HG03064 (cell line): ENCODE results near the gene NCL.

Source experiments
- ATAC-seq: cut with Tn5 transposase; IDR thresholded peaks from one replicate; pipeline ENCODE4 v1.9.1; 2021; ENCODE audit warnings: low read depth; ENCODE audit not compliant: unreplicated experiment

Gene NCL, protein sequence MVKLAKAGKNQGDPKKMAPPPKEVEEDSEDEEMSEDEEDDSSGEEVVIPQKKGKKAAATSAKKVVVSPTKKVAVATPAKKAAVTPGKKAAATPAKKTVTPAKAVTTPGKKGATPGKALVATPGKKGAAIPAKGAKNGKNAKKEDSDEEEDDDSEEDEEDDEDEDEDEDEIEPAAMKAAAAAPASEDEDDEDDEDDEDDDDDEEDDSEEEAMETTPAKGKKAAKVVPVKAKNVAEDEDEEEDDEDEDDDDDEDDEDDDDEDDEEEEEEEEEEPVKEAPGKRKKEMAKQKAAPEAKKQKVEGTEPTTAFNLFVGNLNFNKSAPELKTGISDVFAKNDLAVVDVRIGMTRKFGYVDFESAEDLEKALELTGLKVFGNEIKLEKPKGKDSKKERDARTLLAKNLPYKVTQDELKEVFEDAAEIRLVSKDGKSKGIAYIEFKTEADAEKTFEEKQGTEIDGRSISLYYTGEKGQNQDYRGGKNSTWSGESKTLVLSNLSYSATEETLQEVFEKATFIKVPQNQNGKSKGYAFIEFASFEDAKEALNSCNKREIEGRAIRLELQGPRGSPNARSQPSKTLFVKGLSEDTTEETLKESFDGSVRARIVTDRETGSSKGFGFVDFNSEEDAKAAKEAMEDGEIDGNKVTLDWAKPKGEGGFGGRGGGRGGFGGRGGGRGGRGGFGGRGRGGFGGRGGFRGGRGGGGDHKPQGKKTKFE

DNA sequence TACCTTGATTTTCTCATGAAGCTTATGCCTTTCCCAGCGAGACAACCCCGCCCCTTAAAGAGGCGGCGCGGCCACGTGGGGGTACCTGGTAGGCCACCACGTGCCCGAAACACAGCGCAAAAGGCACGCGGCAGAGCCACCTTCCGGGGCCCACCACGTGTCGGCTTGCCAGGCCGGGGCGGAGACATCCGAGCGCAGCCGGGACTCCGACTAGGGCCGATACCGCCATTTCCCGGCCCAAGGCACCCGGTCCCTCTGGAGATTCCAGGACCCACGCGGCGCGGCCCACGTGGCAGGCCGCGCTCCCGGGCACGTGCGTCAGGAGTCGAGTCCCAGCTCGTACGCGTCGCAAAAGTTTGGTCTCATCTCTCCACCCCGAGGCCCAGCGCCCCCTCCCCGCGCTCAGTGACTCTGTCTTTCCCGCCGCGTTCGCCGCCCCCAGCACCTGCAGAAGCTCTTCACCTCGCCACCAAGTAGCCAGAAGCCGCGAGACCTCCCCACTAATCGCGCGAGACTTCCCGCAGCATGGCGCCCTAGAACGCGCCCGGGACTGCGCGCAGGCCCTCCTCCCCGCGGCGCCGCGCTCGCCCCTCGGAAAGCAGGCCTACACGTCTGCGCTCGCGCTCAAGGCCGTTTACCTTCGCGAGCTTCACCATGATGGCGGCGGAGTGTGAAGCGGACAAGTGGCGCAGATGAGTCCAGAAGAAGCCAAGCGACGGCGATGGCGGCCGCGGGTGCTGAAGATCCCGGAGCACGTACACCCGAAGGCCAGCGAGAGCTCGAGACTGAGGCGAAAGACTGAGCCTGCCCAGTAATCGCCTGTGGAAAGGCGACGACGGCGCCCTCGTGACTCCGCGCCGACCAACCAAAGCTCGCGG is at the start of gene NCL:
Gene NCL, minus strand, starts transcription at position 787 of the 878 bp plus-strand sequence. Its CDS starts 131 bp downstream, at position 656.
- peak; percentile 91 for ATAC-seq

DNA sequence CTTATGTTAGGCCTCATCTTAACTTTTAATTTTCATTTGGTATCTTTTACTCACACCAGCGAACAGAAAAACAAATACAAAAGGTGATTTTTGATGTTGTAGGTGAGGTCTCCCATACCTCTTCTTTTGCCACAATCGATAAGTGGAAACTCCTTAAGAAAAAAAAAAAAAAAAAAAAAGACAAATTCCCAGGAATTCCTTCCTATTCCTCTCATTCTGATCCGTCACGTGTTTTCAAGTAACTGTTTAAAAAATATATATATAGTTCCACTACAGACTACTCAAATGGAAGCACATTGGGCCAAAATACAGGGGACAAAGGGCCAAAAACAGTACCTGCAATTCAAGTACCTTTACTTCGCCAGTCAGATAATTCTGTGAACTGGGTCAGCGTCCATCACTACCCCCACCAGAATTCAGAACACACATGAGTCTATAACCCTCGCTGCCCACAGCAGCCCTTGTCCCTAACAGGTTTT is 49.5 kb upstream of the NCL start:
- no peak for ATAC-seq

- ATAC-seq, result no peak
These were observed 47.9 kb upstream of the NCL start for GRCh38 chr2:231512222-231512621.

- no peak for ATAC-seq
These were observed 39.5 kb upstream of the NCL start for GRCh38 chr2:231503766-231504165.

- ATAC-seq, result no peak
These were observed 38.3 kb upstream of the NCL start for GRCh38 chr2:231502596-231502995.

GRCh38 chr2:231497651-231498050 is 33.4 kb upstream of the NCL start:
- no peak for ATAC-seq

DNA sequence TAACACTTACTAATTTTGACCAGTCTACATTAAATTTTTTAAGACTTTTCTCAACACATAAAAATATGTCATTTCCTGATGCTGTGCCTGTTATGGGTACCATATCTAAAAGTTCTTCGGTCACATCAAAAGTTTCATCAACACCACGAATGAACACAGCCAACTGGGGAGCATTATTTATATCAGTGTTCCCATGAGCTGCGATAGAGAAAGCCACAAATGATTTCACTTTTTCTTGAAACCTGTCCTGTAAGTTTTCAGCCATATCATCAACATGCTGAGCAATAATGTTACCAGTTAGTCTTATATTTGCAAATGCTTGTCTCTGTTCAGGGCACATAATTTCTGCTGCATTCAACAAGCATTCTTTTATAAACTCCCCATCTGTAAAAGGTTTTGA is 30.4 kb upstream of the NCL start:
- ATAC-seq, result no peak

DNA sequence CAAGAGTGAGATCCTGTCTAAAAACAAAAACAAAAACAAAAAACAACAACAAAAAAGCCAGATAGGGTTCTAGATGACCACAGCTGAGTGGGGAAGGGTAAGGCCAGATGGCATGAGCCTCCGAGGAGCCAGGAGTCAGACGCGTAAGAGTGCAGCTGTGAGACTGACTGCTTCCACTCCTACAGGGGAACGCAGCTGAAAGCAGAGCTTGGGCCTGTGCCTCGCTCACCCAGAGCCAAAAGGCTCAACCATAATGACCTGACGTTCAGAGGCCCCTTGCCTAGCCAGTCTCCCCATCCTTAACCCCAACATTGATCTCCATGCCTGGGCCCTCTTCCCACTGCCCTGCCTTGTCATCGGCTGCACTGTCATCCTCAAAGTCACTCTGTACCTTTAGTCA is 26.5 kb upstream of the NCL start:
- ATAC-seq, result no peak

- no peak for ATAC-seq
These were observed 25.7 kb upstream of the NCL start for GRCh38 chr2:231489990-231490389.

DNA sequence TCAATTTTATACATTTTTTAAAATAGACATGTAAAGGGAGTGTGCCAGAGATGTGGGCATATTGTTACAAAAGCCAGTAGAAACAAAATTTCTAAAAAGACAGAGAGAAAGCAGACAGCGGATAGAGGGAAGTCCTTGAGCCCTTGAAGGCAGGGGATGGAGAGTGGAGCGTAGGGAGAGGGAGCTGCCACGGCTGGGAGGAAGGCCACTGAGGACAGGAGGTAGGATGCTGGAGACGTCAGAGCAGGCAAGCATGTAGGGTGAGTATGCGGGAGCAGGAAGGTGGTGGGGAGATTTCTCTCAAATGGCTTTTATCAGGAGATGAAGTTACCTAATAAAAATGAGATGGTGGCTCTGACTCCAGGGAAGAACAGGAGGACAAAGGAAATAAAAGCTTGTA is 24.0 kb upstream of the NCL start:
- no peak for ATAC-seq

GRCh38 chr2:231486851-231487596 is 22.7 kb upstream of the NCL start:
- no peak for ATAC-seq

DNA sequence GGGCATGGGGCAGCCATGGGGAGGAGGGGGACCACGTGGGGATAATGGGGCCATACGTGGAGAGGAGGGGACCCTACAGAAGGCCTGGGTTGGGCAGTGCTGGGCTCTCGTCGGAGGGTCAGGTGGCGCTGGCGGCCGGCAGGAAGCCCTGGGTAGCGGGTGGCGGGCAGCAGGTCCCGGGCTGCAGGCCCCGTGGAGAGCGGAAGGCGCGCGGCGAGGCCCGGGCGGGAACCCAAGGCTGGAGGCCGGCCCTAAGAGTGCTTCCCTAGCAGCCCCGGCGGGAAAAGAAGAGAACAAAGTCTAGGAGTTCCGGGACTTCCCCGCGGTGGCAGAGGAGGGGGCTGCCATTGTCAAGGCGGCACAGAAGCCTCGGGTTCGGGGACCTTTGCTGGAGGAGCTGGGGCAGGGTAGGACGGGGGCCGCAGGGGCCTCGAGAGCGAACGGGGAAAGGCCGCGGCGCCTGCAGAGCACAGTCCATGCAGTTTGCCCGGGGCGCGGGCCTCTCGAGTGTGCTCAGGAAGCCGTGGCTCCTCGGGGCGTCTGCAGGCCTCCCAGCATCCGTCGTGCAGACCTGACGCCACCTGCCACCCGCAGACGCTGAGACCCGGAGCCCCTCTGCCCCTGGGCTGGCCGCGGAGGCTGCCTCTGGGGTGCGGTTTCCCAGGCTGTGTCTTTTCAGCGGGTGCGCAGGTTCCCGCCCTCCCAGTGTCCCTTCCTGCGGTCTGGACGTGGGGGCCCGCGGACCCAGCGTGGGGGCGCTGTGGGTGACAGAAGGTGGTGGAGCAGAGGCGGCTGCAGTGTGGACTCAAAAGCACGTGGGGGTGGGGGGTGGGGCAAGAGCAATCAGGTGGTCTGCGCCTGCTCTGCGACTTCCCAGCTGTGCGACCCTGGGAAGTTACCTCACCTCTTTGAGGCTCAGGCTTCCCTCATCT is 19.4 kb upstream of the NCL start:
- no peak for ATAC-seq

DNA sequence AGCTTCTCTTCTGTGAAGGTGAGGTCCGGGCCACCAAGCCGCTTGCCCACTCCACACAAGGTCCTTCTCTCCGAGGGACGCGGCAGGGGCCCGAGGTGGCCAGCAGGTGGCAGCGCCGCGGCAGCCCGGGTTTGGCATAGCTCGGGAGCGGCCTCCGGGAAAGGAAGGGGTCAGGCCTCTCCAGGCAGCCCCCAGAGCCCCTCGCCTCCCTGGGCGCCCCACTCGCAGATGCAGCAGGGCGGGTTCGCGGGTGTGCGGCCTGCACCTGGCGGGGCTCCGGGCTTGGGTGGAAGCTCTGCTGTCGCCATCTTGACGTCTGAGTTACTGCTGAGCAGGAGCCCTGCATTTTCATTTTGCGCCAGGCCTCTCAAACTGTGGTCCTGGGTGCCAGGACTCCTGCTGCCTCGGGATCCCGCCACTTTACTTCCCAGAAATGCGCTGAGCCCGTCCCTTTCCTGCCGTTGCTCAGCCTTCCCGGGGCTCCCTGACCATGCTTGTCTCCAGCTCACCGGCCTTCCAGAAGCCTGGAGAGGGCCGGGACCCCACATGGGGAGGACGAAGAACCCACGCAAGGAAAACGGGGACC is 18.6 kb upstream of the NCL start:
- peak; percentile 67 for ATAC-seq

GRCh38 chr2:231480781-231481180 is 16.5 kb upstream of the NCL start:
- no peak for ATAC-seq

- no peak for ATAC-seq
These were observed 15.2 kb upstream of the NCL start for GRCh38 chr2:231479455-231479854.

- no peak for ATAC-seq
These were observed 12.6 kb upstream of the NCL start for GRCh38 chr2:231476920-231477319.

DNA sequence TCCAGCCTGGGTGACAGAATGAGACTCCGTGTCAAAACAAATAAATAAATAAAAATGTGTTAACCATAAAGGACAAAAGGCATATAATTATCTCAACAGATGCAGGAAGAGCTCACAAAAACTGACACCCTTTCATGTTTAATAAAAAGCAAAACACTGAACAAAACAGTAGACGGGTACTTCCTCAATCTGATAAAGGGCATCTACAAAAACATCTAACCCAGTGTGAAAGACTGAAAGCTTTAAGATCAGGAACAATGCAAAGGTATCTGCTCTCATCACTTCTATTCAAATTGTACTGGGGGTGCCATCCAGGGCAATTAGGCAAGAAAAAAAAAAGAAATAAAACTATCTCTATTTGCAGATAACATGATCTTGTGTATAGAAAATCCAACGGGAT is 11.7 kb upstream of the NCL start:
- no peak for ATAC-seq

- no peak for ATAC-seq
These were observed 8.5 kb upstream of the NCL start for GRCh38 chr2:231472816-231473215.
